ENCODE data around the gene PKNOX2. TPM values are rescaled to one million over a fixed set of nuclear protein-coding genes. Genes with fewer than 3 reads are reported as not detected.
A peak's percentile ranks its signal among the peaks of the same experiment; 100 is the strongest.

Gene PKNOX2
- polyA plus RNA-seq, 1 donor = 3.6 TPM

DNA sequence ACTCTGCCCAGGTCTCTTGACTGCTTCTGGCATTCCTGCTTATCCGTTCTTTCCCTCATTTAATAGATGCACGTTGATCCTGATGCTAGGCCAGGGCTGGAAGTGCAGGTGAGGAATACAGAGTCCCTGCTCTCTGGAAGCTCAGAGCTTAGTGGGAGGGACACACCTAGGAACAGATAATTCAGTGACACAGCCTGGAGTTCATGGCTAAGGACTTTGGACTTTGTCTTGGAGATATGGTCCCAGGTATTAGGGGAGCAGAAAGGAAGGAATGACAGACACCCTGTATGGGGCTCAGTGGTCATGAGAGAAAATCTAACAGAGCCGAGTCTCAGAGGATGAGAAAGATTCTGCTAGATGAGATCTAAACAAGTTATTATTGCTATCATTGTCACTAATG, 160.6 kb downstream of the PKNOX2 start:
- DNase-seq = peak; percentile 56 to 79
- Histone ChIP-seq H3K27me3 (ENCODE audit: control insufficient read depth, insufficient read depth, low read length) (peaks cover 13% of the 10 kb centered on the region), H3K27ac (ENCODE audit: low read length) (no peak overlapping the region), H3K9me3 (ENCODE audit: control insufficient read depth, low read depth, low read length) (no peaks in the 10 kb centered on the region), H3K36me3 (ENCODE audit: control insufficient read depth, insufficient read depth, low read length) (no peaks in the 10 kb centered on the region), H3K4me3 (ENCODE audit: low read length) (no peak overlapping the region), H3K4me1 (ENCODE audit: control insufficient read depth, insufficient read depth, low read length) (no peaks in the 10 kb centered on the region)
- WGBS (ENCODE audit: insufficient coverage, low lambda C conversion rate) = no CpG with 5 or more reads among the region's 3 CpGs

DNA sequence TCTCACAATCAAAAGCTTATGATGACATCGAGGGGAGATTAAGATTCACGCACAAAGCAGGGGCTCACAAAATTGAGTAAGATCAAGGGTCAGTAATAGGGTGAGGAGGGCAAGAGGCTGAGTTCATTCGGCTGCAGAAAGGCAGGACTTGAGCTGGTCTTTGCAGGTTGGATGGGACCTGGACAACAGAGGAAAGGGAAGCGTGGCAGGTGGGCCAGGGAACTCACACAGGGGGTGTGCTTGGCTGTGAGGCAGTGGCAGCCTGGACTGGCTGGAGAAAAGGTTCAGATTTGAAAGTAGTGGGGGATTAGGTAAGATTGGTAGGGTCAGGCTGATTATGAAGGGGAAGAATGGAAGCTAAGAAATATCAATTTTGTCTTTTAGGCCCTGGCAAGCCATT, 161.6 kb downstream of the PKNOX2 start:
- no peak for DNase-seq
- no peaks in the 10 kb centered on the region for H3K9me3 ChIP-seq (ENCODE audit: control insufficient read depth, low read depth, low read length)
- no peaks in the 10 kb centered on the region for H3K36me3 ChIP-seq (ENCODE audit: control insufficient read depth, insufficient read depth, low read length)
- H3K27ac ChIP-seq (ENCODE audit: low read length) = no peak overlapping the region
- no peak overlapping the region for H3K4me3 ChIP-seq (ENCODE audit: low read length)
- H3K4me1 ChIP-seq (ENCODE audit: control insufficient read depth, insufficient read depth, low read length) = no peaks in the 10 kb centered on the region
- WGBS (ENCODE audit: insufficient coverage, low lambda C conversion rate) = 81% methylated on average over 4 of the region's 4 CpGs
- H3K27me3 ChIP-seq (ENCODE audit: control insufficient read depth, insufficient read depth, low read length) = peaks cover 9% of the 10 kb centered on the region

DNA sequence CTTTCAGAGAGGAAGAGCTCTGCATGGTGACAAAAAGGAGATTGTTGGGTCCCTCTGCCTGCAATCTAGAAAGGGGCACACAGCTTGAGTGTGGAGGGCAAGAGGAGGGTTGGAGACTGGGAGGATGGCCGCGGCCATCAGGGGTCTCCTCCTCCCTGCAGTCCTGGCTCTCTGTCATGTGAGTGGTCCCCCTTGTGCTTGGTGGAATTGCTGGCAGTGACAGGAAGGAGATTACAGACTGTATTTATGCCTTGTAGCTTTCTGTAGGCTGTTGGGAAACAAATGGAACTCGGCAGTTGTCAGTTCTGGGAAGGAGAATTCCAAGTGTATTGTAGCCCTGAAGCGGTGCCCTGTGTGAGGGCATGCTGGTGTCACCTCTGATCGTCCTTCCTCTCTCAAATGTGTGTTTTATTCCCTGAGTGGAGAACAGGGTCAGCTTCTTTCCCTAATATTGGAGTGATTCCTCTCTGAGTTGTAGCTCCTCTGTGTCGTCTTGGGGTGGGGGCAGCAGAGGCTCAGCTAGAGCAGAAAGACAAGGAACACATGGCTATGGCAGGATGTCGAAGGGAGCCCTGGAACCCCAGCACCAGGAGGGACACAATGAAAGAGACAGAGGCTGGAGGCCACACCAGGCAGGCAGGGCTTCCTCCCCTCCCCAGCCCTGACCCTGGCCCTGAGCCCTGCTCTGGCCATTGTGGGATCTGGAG, 163.1 kb downstream of the PKNOX2 start:
- no CpG with 5 or more reads among the region's 7 CpGs for WGBS (ENCODE audit: insufficient coverage, low lambda C conversion rate)
- no peaks in the 10 kb centered on the region for H3K36me3 ChIP-seq (ENCODE audit: control insufficient read depth, insufficient read depth, low read length)
- no peaks in the 10 kb centered on the region for H3K4me1 ChIP-seq (ENCODE audit: control insufficient read depth, insufficient read depth, low read length)
- DNase-seq = no peak
- no peak overlapping the region for H3K27ac ChIP-seq (ENCODE audit: low read length)
- no peaks in the 10 kb centered on the region for H3K9me3 ChIP-seq (ENCODE audit: control insufficient read depth, low read depth, low read length)
- H3K4me3 ChIP-seq (ENCODE audit: low read length) = no peak overlapping the region
- peaks cover 9% of the 10 kb centered on the region for H3K27me3 ChIP-seq (ENCODE audit: control insufficient read depth, insufficient read depth, low read length)

DNA sequence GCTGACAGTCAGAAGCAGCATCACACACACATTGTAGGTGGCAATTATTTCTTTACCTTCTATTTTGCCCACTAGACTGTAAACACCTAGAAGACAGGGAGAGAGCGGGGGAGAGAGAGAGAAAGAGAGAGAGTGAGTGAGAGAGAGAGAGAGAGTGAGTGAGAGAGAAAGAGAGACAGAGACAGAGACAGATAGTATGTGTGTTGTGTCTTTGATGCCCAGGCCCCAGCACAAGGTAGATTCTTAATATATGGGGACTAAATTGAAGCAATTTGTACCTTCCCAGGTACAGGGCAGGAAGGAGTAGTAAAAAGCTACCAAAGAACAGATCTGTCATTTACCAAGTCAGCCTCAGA, 163.7 kb downstream of the PKNOX2 start:
- DNase-seq = no peak
- WGBS (ENCODE audit: insufficient coverage, low lambda C conversion rate) = no CpG with 5 or more reads among the region's 1 CpG
- Histone ChIP-seq H3K36me3 (ENCODE audit: control insufficient read depth, insufficient read depth, low read length) (no peaks in the 10 kb centered on the region), H3K27me3 (ENCODE audit: control insufficient read depth, insufficient read depth, low read length) (peaks cover 9% of the 10 kb centered on the region), H3K27ac (ENCODE audit: low read length) (no peak overlapping the region), H3K9me3 (ENCODE audit: control insufficient read depth, low read depth, low read length) (no peaks in the 10 kb centered on the region), H3K4me1 (ENCODE audit: control insufficient read depth, insufficient read depth, low read length) (no peaks in the 10 kb centered on the region), H3K4me3 (ENCODE audit: low read length) (no peak overlapping the region)

DNA sequence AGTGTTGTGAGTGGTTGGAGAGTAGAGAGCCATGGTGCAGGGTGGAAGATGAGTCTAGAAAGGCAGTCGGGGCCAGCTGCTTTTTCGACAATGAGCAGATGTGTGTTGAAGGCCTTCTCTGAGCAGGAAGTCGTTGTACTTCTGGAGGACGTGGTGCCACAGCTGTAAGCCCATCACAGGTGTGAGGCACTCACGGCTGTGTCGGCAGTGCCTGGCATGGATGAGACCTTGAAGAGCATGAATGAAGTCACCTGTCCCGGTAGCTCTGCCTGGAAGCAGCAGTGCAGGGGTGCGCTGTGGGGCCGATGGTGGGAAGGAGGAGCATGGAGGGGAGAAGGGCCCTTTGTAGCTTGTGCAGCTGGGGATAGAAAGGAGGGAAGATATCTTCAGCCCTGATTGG, 165.2 kb downstream of the PKNOX2 start:
- no peak overlapping the region for H3K27ac ChIP-seq (ENCODE audit: low read length)
- H3K4me1 ChIP-seq (ENCODE audit: control insufficient read depth, insufficient read depth, low read length) = no peaks in the 10 kb centered on the region
- no peaks in the 10 kb centered on the region for H3K36me3 ChIP-seq (ENCODE audit: control insufficient read depth, insufficient read depth, low read length)
- H3K27me3 ChIP-seq (ENCODE audit: control insufficient read depth, insufficient read depth, low read length) = peaks cover 9% of the 10 kb centered on the region
- no peaks in the 10 kb centered on the region for H3K9me3 ChIP-seq (ENCODE audit: control insufficient read depth, low read depth, low read length)
- no CpG with 5 or more reads among the region's 9 CpGs for whole genome bisulfite sequencing (ENCODE audit: insufficient coverage, low lambda C conversion rate)
- no peak for DNase-seq
- H3K4me3 ChIP-seq (ENCODE audit: low read length) = no peak overlapping the region

DNA sequence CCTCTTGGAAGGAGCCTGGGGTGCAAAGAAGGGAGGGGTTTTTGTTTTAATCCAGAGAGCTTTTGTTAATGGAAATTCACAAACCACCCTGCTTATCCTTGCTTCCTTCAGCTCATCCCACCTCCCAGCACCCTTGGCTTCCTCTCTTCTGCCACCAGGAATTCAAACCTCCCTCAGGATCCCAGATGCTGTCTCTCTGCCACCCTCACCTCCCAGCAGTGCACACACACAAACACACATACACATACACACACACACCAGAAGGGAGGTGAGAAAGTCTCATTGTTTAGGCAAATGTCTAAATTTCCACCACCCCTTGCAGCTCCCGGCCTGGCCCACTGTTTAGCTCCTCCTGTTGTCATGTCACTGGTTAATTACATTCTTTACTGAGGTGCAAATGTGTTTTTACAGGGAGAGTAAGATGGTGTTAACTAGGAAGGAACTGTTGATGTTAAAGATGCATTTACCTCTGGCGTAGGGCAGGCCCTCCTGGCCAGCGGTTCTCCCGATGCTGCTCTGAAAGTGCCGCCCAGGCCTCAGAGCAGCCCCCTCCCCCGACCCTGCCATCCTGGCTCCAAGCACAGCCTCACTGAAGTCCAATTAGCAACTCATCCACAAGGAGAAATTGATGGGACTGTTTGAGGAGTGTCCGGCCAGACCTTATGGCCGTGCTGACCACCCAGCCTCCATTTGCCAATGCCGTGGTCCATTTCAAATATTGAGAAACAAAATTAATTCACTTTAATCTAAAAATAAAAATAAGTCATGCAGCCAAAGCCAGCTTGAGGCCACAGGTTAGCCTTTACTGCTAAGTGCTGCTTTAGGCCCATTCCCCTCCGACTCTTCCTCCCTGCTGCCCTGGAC, 166.1 kb downstream of the PKNOX2 start:
- no CpG with 5 or more reads among the region's 10 CpGs for WGBS (ENCODE audit: insufficient coverage, low lambda C conversion rate)
- Histone ChIP-seq H3K27me3 (ENCODE audit: control insufficient read depth, insufficient read depth, low read length) (peaks cover 9% of the 10 kb centered on the region), H3K4me3 (ENCODE audit: low read length) (no peak overlapping the region), H3K4me1 (ENCODE audit: control insufficient read depth, insufficient read depth, low read length) (no peaks in the 10 kb centered on the region), H3K27ac (ENCODE audit: low read length) (no peak overlapping the region), H3K9me3 (ENCODE audit: control insufficient read depth, low read depth, low read length) (no peaks in the 10 kb centered on the region), H3K36me3 (ENCODE audit: control insufficient read depth, insufficient read depth, low read length) (no peaks in the 10 kb centered on the region)
- no peak for DNase-seq

DNA sequence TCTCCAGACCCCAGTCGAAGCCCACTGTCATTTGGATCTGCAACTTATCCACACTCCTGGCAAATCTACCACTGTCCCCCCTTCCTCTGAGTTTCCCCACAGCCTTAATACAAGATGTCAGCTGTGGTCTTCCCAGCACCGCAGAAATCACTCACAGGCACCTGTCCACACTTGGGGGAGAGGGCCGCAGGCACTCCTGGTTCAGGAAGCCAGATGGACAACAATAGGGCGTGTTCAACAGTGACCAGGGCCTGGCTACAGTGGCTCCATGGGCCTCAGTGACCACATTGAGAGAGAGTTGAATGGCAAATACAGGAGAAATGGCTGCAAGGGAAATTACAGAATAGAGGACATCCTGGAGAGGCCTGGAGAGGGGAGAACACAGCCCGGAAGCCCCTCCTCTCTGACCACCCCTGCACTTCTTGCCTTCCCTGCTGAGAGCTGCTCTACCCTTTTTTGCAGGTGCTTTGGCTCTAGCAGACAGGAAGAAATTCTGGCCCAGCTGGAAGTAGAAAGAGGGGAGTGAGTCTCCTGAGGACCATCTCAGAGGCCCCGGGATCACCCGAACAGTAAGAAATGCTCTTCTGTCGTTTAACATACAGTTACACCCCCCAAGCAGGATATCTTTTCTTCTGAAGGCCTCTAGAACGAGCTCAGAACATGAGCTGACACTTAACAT, 166.9 kb downstream of the PKNOX2 start:
- no peak overlapping the region for H3K27ac ChIP-seq (ENCODE audit: low read length)
- H3K36me3 ChIP-seq (ENCODE audit: control insufficient read depth, insufficient read depth, low read length) = no peaks in the 10 kb centered on the region
- no peak overlapping the region for H3K4me3 ChIP-seq (ENCODE audit: low read length)
- peaks cover 9% of the 10 kb centered on the region for H3K27me3 ChIP-seq (ENCODE audit: control insufficient read depth, insufficient read depth, low read length)
- H3K9me3 ChIP-seq (ENCODE audit: control insufficient read depth, low read depth, low read length) = no peaks in the 10 kb centered on the region
- DNase-seq = no peak
- WGBS (ENCODE audit: insufficient coverage, low lambda C conversion rate) = 80% methylated on average over 1 of the region's 9 CpGs
- H3K4me1 ChIP-seq (ENCODE audit: control insufficient read depth, insufficient read depth, low read length) = no peaks in the 10 kb centered on the region

DNA sequence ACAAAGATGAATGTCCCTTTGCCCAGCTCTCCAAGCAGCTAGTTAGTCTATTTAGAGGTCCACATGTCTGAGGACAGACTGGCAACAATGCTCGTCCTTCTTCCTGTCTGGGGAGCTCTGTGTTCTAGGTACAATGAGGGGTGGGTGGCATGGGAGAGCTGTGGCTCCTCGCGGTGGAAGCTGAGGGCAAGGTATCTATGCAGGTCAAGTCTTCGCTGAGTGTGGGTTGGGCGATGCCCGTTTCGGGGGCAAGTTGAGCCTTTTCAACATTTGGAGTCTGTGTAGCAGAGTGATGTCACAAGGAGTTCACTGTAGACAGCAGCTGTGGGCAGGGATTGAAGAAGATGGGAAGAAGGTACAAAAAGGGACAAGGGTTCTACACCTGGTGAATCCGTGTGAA, 168.3 kb downstream of the PKNOX2 start:
- peaks cover 6% of the 10 kb centered on the region for H3K27me3 ChIP-seq (ENCODE audit: control insufficient read depth, insufficient read depth, low read length)
- DNase-seq = no peak
- no peaks in the 10 kb centered on the region for H3K9me3 ChIP-seq (ENCODE audit: control insufficient read depth, low read depth, low read length)
- no peak overlapping the region for H3K4me3 ChIP-seq (ENCODE audit: low read length)
- no peaks in the 10 kb centered on the region for H3K36me3 ChIP-seq (ENCODE audit: control insufficient read depth, insufficient read depth, low read length)
- WGBS (ENCODE audit: insufficient coverage, low lambda C conversion rate) = no CpG with 5 or more reads among the region's 8 CpGs
- no peak overlapping the region for H3K27ac ChIP-seq (ENCODE audit: low read length)
- no peaks in the 10 kb centered on the region for H3K4me1 ChIP-seq (ENCODE audit: control insufficient read depth, insufficient read depth, low read length)

DNA sequence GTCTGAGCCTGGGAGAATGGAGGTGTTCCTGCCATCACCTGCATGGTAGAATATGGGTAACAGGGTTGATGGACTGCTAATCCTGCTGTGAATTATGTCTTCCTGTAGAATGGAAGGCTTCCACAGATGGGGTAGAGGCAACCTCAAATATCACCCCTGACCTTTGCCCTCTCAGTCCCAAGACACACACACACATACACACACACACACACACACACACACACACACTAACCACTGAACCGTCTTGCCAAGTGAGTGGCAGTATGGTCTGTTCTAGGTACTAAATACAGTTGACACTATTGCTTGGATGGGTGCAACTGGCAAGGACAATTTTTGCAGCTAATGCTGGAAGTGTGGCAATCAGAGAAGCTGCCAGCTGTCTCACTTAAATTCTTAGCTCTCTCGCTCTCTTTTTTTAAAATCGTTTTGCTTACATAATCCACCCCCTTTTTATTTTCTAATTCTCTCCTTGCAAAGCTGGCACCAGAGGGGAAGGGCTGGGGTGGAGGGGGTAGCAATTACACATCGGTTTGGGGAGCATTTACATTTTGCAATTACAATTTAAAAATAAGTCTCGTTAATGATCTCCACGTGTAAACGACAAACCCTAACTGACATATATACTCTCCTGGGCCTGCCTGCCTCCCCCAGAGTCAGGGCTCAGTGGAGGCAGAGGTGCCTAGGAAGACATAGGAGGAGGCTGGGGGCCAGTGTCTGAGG, 169.0 kb downstream of the PKNOX2 start:
- no peak for DNase-seq
- H3K4me3 ChIP-seq (ENCODE audit: low read length) = no peak overlapping the region
- no peaks in the 10 kb centered on the region for H3K36me3 ChIP-seq (ENCODE audit: control insufficient read depth, insufficient read depth, low read length)
- peaks cover 9% of the 10 kb centered on the region for H3K27me3 ChIP-seq (ENCODE audit: control insufficient read depth, insufficient read depth, low read length)
- 100% methylated on average over 2 of the region's 7 CpGs for WGBS (ENCODE audit: insufficient coverage, low lambda C conversion rate)
- no peaks in the 10 kb centered on the region for H3K9me3 ChIP-seq (ENCODE audit: control insufficient read depth, low read depth, low read length)
- H3K27ac ChIP-seq (ENCODE audit: low read length) = no peak overlapping the region
- H3K4me1 ChIP-seq (ENCODE audit: control insufficient read depth, insufficient read depth, low read length) = no peaks in the 10 kb centered on the region

DNA sequence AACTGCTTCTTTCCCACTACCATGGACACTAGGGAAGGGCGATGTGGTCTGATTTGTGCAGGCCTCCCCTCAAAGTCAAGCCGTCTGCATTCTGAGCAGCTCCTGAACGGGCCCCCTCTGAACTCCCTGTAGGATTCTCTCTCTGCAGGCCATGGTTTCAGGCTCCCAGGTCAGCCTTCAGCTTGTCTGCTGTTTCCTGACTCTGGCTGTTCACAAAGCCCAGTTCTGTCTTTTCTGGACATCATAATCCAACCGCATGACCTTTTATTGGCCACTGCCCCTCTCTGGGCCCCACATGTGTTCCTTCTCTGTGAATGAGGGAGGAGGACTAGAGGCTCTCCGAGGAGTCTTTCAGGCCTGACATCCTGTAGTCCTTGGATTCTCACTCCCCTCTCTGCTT, 170.6 kb downstream of the PKNOX2 start:
- H3K36me3 ChIP-seq (ENCODE audit: control insufficient read depth, insufficient read depth, low read length) = no peaks in the 10 kb centered on the region
- H3K9me3 ChIP-seq (ENCODE audit: control insufficient read depth, low read depth, low read length) = no peaks in the 10 kb centered on the region
- WGBS (ENCODE audit: insufficient coverage, low lambda C conversion rate) = no CpG with 5 or more reads among the region's 5 CpGs
- peaks cover 5% of the 10 kb centered on the region for H3K27me3 ChIP-seq (ENCODE audit: control insufficient read depth, insufficient read depth, low read length)
- DNase-seq = no peak
- H3K27ac ChIP-seq (ENCODE audit: low read length) = no peak overlapping the region
- no peak overlapping the region for H3K4me3 ChIP-seq (ENCODE audit: low read length)
- no peaks in the 10 kb centered on the region for H3K4me1 ChIP-seq (ENCODE audit: control insufficient read depth, insufficient read depth, low read length)

Measured in large intestine (tissue), 3 donors.